NCI-H146 treated with DMSO at 0.1 percent for 48 hours (cell line): ENCODE measurements around the gene SF1.
A peak's percentile ranks its signal among the peaks of the same experiment; 100 is the strongest.

ENCODE experiments used
- DNase-seq: peaks from one replicate; lab custom pipeline; 2025; ENCODE audit not compliant: unreplicated experiment; lab: John Stamatoyannopoulos, UW

Gene SF1

DNA sequence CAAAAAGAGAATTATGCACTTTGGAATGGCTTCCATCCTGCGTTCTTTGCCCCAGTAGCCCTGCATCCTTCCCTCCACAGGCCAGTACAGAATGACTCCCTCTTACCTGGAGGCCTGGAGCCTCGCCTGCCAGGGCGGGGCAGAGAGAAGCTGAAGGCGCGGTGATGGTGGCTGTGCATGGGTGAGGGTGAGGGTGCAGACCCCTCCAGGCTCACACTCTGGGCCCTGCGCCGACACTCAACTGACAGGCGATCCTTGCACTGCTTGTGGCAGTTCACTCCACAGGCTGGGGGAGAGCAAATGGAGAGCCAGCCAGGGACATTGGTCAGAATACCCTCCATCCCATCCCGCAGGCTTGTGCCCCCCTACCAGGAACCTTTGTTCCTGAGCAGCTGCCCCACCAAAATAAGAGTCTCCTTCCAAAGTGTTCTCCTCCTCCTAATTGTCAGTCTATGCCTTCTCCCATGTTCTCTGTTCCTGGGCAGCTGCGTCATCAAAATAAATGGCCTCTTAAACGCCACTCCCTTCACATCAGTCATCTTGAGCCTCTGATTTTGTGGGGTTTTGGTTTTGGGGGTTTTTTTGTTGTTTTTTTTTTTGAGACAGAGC is 49.5 kb downstream of the SF1 start:
- no peak for DNase-seq

DNA sequence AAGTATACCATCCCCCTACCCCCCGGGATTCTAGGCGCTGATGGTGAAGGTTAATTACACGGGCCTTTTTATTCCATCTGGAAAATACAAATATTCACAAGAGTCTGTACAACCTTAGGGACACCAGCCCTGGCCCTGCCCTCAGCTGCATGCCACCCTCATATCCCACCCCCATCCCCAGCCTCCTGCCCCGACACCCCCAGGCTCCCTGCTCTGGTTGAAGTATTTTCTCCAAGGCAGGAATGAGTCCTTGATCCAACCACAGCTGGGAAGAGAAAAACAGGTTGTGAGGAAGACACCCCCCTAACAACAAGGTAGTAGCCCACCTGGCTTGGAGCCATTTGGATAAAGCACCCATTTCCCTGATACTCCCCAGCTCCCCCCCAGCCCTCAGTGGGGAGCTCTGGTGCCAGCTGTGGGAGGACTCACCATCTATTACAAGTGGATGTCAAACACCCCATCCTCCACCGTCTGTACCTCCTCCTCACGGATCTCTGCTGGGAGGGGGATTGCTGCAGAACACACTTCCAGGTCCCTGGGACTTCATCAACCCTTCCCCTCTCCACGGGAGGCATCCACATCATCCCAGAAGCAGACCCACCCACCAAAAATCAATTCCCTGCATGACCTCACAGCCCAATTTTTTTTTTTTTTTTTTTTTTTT is 51.3 kb downstream of the SF1 start:
- no peak for DNase-seq

DNA sequence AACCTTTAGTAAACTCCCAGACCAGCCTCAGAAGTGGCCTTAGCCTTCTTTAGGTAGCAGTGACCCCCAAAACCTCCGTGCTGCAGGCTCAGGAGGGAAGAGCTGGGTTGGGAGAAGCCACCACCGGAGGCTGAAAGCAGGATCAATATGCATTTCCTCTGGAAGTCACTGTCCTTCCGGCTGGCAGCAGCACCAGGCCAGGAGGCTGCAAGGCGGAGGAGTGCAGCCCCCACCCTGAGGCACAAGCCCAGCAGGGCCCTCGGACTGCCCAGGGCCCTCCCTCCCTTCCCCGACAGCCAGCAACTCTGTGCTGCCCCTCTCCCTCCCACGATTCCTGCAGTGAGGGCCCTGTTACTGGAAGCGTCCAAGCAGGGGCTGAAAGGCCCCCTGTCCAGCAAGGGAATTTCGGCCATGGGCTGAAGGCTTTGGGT is 52.1 kb downstream of the SF1 start:
- no peak for DNase-seq

DNA sequence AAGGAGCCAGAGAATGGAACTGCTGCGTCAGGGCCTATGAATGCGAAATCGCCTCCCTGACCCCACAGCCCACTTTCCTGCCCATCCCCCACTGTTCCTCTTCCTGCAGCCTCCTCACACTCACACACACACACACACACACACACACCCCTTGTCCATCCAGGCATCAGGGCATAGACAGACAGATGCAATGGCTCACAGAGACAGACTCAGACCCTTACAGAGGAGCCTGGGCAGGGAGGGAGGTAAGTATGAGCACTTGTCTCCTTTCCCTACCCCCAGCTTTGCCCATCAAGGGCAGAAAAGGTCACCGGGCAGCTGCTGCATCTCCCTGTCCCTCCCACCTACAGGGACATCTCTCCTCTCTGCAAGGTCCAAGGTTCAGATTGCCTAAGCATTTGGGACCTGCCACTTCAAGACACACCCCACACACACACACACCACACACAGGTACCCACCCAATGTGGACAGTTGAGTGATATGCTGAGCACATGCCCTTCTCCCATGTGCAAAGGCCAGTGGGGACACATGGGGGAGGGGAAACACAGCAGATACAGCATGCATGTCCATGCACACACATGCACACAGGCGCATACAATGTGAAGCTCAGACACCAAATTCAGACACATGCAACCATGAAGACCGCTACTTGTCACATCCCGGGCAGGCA is 53.3 kb downstream of the SF1 start:
- DNase-seq, result no peak

DNA sequence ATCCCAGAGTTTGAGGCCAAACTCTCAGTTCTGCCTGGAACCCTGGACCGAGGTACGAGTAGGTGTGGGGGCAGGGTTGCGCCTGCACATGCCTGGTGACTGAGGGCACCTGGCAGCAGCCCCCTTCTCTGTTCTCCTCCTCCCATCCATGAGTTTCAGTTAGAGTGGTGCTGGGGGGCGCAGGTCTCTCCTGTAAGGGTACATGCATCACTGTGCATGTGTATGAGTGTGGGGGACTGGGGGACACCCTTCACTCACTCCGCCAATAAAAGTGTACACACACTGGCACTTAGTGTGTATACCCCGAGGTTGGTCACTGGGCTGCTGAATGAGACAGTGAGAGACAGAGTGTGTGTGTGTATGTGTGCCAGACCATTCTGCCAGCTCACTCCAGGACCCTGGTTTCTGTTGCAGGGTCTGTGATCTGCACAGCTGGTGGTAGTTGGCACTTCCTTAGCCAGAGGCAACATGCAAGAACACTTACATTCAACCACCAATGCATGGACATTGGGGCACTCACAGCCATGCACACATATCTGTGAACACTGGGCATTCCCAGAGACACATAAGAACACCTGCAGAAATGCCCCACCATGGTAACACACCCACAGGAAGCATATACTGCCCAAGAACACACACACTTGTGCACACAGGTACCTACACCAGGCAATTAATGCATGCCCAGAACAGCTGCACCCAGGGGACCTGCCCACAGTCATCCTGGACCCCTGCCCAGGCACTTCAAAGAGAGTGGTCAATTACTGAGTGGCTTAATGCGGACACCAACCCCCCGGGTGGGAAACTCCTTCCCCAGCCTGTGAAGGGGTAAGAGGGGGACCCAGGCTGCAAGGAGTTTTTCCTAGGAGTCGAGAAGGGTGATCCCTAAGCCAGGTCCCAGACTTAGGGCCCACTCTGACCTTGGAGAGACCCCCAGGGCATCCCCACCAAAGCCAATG is 54.2 kb downstream of the SF1 start:
- no peak for DNase-seq

DNA sequence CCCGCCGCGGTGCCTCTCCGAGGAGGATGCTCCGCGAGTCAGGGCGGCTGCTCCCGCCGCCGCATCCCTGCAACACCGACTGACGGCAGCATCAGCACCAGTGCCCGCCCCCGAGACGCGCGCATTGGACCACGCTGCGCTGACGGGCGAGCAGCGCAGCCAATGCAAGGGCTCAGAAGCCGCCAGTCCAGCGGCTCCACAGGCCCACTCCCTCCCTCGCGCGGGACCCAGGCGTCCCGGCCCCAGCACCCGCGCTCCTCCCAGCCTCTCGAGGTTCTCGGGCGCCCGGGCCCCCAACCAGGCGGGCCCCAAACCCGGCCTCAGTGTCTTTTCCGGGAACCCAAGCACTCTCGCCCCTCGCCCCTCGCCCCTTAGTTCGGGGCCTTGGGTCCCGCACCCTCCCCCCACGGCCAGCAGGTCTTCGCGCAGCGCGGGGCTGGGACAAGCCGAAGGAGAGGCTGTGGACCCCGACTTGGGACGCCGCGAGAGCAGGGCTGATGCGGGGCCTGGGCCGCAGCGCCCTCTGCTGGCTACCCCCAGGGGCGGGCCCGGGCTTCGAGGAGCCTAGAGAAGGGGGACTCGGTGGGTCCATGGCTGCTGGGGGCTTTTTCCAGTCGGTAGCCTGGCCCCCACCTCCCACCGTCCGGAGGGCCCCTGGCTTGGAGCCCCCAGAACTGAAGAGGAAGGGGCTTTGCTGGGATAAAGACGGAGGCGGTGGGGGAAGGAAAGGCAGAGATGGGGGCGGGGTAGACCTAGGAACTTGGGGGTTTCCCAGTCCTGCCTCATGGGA is 55.0 kb downstream of the SF1 start, which contains the start of gene NRXN2:
NRXN2 (minus strand) TSS at position 81 of the 790 bp plus-strand sequence. CDS start 9,498 bp downstream, outside the sequence.
- peak; percentile 67 for DNase-seq

DNA sequence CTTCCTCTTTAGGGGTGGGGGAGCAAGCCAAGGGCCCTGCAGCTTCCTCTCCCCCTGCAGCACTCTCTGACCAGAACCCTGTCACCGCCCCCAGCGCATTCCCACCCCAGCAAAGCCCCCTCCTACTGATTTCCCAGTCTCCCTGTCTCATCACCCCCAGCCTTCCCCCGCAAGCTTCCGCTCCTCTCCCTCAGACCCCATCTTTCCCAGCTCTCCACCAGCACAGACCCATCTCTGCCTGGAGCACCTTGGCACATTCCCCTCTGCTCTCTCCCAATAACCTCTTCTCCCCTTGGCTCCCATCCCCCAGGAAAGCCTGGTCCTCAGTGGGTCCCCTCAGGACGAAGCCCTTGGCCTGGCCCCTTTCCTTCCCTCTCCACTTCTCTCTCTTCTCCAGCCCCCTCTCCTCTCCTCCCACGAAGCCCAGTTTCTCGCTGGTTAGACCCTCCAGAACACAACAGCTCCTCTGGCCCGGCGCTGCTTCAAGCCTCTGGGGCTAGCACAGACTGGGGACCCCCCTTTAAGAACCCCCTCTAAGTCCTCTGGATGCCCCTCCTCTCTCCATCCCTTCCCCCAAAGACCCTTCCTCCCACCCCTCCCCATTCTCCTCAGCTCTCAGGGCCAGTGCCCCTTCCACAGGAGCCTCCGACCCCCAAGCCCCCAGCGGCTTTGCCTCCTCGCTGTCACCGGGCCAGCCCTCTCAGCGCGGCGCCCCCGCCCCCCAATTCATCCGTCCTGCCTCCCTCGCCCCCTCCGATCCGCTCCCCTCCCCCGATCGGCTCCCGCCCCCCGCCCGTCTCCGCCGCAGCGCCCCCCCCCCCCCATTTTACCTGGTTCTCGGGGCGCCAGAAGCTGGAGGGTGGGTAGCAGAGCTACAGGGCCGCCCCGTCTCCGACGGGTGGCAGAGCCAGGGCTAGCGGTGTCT is 55.9 kb downstream of the SF1 start:
- no peak for DNase-seq

DNA sequence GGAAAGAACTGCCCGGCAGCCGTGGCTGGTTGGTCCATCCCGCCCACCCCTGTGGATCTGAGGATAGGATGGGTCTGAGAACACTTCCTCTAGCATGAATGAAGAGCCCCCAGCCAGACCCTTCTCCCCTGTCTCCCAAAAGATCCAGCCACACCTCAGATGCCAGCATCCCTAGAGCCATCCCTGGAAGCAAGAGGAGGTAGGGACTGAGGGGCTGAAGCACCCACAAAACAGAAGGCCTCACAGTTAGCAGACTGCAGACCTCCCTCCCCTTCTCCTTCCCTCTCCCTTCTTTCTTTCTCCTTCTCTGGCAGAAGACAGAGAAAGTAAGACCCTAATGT is 57.0 kb downstream of the SF1 start:
- no peak for DNase-seq

DNA sequence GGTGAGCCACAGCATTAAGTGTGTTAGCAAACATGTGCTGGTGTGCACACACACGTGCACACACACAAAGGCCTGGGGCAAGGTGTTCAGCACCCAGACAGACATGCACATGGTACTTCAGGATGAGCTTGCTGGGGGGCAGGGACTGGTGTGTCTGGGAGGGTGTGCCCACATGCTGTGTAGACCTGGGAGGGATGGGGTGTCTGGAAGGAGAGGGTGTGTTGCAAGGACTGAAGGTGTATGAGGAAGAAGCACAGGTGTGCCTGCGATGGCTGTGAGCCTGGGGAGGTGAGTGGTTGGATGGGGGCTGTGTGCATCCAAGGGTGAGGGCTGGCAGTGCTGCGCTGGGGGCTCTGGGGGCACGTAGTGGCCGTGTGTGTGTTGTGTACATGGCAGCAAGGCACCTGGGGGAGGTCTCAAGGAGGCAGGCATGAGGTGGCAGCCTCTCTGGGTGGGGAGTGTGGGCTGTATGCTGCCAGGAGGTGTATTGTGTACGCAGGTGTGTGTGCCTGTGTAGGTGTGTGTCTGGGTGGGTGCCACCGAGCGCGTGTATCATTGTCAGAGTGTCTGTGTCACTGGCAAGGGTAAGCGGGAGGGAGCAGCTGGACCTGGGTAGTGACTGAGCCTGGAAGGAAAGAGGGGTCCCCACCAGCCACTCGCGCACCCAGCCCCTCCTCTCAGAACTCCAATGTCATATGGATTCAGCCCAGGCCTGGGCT is 57.5 kb downstream of the SF1 start:
- DNase-seq, result no peak

DNA sequence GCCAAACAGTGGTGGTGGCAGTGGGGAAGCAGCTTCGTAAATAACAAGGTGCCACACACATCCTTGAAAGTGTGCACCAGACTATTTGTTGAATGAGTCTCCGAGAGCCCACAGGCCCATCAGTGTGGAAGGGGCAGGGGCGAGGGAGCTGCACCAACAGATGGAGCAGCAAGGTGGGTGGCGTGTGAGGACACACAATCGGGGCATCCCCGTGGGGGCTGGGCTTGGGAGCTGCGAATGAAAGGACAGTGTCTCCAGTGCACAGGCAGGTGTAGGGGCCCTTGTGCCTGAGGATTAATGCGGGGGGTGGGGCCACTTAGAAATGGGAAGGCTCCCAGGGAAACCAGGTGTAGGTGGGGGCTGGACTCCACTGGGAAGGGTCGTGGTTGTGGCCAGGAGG is 58.2 kb downstream of the SF1 start:
- DNase-seq, result no peak

DNA sequence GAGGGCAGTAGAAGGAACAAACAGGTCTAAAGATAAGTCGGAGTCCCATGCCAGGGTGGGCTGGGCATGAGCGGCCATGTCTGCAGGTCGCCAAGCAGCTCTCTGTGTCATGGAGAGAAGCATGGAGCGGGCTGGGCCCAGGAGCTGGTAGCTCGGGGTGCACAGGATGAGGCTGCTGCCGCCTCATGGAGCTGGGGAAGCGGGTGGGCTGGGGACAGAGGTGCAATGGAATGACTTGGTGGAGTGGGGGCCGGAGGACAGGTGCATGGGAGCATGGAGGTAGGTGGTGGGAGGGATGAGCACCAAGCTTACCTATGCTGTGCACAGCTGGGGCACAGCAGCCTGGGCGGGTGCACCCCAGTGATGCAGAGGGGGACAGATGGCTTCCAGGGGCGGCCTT is 58.9 kb downstream of the SF1 start:
- DNase-seq, result no peak

DNA sequence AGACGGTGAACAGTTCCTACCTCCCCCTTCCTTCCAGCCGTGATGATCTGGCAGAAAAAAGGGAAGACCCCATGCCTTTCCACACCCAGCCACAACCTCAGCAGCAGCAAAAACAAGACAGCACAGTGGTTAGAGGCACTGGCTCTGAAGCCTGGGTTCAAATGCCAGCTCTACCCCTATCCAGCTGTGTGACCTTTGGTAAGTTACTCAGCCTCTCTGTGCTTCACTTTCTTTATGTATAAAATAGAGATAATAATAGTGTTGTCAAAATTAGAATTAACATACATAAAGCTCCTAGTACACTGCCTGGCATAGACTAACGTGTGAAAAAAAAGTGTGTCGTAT is 59.6 kb downstream of the SF1 start:
- no peak for DNase-seq

DNA sequence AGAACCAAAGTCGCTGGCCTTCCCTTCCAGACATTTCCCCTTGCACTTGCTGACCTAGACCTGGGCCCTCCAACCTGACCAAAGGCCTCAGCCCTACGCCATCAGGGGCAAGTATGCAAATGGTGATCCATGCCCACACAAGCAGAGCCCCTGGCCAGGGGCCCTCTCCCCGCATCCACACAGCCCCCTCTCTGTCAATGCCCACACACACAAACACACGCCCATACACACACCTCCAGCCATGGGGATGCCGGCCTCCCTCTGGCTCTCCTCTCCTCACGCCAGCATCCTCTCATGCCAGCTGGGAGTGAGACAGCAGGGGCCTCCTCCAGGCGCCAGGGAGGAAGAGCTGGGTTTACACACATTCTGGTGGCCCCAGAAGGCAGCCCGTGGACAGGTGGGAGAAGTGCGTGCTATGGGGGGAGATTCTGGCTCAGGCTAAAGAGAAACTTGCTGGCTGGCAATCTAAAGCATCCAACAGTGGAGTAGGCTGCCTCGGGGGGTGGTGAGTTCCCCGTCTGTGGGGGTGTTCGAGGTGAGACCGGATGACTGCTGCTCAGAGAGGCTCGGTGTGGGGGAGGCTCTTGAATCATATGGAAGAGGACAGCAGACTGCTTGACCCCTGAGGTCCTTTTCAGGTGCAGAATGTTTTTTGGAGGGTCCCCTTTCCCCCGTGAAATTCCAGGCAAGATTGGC is 60.1 kb downstream of the SF1 start:
- DNase-seq, result no peak

DNA sequence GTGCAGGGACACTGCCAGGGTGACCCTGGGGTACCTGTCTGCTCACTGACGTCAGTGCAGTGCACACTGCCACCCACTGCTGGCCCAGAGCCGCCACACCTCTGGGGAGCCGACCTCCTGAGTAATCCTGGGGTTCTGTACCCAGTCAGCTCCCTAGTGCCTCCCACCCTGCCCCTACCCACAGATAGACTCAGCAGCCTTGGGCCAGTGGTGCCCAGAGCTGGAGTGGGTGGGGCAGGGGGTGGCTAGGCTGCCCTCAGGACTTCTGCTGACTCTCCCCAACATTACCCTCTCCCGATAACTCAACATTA is 61.1 kb downstream of the SF1 start:
- DNase-seq, result no peak

DNA sequence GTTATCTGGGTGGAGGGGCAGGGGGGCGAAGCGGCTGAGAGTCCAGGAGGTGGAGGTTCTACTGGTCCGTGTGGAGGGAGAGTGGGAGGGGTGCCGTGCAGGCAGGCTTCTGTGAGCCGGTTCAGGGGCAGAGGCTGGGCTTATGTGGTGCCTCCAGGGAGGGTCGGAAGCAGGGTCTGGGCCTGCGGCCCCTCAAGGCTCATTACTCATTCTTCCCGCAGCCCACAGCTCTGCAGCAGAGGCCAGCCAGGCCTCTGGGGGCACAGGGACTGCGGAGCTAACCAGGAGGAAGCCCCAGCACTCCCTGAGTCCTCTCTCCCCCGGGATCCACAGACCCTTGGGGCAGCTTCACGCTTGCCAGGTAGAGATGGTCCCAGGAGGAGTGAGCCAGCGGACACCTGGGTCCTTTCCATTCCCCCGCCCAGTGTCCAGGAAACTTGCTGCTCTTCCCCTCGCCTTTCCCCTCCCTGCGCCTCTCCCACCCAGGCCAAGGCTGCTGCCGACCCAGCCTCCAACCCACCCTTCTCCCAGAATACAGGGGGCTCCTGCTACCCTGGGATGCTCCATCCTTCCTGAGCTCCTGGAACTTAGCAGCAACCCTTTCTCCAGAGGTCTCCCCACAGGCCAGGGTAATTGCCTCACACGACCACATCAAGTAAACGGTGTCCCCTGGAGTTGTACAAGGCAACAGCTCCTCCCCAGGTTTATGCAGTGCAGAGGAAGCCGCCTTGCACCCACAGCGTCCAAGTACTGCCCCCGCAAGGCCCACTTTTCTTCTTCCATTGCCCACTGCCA is 61.7 kb downstream of the SF1 start:
- DNase-seq, result no peak

DNA sequence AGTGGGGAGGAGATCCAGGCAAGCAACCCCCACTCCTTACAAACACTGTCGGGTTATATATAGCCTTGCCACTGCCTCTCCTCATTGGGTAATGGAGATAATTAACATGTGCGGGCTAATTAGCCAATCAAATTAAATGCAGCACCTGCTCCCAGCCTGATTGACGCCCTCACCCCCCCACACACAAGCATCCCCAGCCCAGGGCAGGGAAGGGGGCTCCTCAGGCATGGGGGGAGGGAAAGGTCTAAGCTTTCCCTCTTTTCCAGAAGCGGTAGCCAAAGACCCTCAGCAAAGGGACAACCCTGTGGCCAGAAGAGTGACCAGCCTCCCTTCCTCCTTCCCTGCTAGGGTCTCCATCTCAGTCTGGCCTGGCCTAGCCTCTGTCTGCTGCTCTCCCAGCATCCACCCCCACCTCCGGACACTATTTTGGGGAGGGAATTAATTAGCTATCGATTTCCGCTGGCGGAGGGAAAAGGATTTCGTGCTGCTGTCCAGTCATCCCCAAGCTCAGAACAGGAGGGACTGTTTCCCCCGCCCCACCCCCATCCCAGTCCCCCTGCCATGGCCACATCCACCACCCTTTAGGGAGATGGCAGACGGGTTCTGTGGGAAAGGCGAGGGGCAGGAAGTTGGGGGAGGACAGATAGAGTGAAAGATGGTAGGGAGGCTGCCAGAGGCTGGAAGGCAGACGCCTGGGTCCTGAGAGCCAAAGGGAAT is 62.4 kb downstream of the SF1 start:
- no peak for DNase-seq

DNA sequence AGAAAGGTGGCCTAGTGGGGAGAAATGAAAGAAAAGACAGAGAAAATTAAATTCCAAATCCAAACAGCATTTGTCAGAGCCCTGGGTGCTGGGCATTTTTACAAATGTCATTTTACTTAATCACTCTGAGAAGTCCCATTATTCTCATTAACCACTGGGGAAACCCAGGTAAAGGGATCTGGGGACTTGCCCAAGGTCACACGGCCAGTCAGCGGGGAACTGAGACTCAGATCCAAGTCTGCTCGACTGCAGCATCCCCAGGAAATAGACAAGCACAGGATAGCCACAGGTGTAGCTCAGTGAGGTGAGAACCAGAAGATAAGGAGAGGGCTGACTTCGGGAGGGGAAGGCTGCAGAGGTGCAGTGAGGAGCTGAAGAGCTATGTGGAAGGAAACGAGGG is 63.2 kb downstream of the SF1 start:
- no peak for DNase-seq
